Loucy (cell line): ENCODE measurements around the gene TBC1D8B.
"Not testable (repeated sequence)": the region's sequence is repeated elsewhere in the genome, so short reads cannot be mapped to it uniquely, and the experiment has no call there.

ENCODE experiments used
- H2AFZ ChIP-seq: fragments of 200-600 bp; sonication (generic); 2 replicates; pipeline ENCODE4 v1.6.0; 2016; ENCODE audit warnings: antibody characterized with exemption, mild to moderate bottlenecking, low read length, moderate library complexity
- H3F3A ChIP-seq: fragments of 200-600 bp; 2 replicates; pipeline ENCODE4 v1.6.0; 2016; ENCODE audit warnings: antibody characterized with exemption, low read depth, mild to moderate bottlenecking
- H3K27me3 ChIP-seq: fragments of 200-600 bp; sonication (generic); 2 replicates; pipeline ENCODE4 v1.6.1; 2014; ENCODE audit warnings: low read length, mild to moderate bottlenecking; ENCODE audit not compliant: insufficient read depth, poor library complexity, severe bottlenecking
- H3K36me3 ChIP-seq: fragments of 200-600 bp; sonication (generic); 2 replicates; pipeline ENCODE4 v1.6.1; 2016; ENCODE audit warnings: low read length; ENCODE audit not compliant: insufficient read depth
- H3K4me1 ChIP-seq: fragments of 200-600 bp; sonication (generic); 2 replicates; pipeline ENCODE4 v1.5.1; 2014; ENCODE audit warnings: low read length, mild to moderate bottlenecking; ENCODE audit not compliant: insufficient read depth, poor library complexity, severe bottlenecking
- H3K4me2 ChIP-seq: fragments of 200-600 bp; sonication (generic); 2 replicates; pipeline ENCODE4 v1.6.0; 2014; ENCODE audit warnings: antibody characterized with exemption, low read length, low read depth, mild to moderate bottlenecking; ENCODE audit not compliant: poor library complexity, severe bottlenecking
- H3K4me3 ChIP-seq: fragments of 200-600 bp; sonication (generic); 2 replicates; pipeline ENCODE4 v1.5.1; 2014; ENCODE audit warnings: low read length, mild to moderate bottlenecking, mixed read lengths; ENCODE audit not compliant: poor library complexity, severe bottlenecking
- H3K79me2 ChIP-seq: fragments of 200-600 bp; sonication (generic); 2 replicates; pipeline ENCODE4 v1.6.1; 2014; ENCODE audit warnings: low read length; ENCODE audit not compliant: insufficient read depth
- H3K9ac ChIP-seq: fragments of 200-600 bp; sonication (generic); 2 replicates; pipeline ENCODE4 v1.6.0; 2014; ENCODE audit warnings: mild to moderate bottlenecking, low read depth, low read length, moderate library complexity; ENCODE audit not compliant: poor library complexity, severe bottlenecking
- H3K9me2 ChIP-seq: fragments of 200-600 bp; sonication (generic); replicated peaks from 2 replicates; pipeline ENCODE4 v1.6.1; 2016; ENCODE audit warnings: low read depth, low read length, mixed read lengths
- H3K9me3 ChIP-seq: fragments of 200-600 bp; sonication (generic); 2 replicates; pipeline ENCODE4 v1.6.1; 2014; ENCODE audit warnings: mild to moderate bottlenecking, antibody characterized with exemption, low read length, low read depth; ENCODE audit not compliant: insufficient read depth
- H4K20me1 ChIP-seq: fragments of 200-600 bp; sonication (generic); 2 replicates; pipeline ENCODE4 v1.6.0; 2014; ENCODE audit warnings: antibody characterized with exemption, low read length, mild to moderate bottlenecking; ENCODE audit not compliant: insufficient read depth, poor library complexity, severe bottlenecking
- CTCF ChIP-seq: fragments of 200-600 bp; sonication (generic); conservative IDR thresholded peaks from 2 replicates; pipeline ENCODE4 v1.5.1; 2014; ENCODE audit warnings: mild to moderate bottlenecking, antibody characterized with exemption, low read length
- EZH2phosphoT487 ChIP-seq: fragments of 200-600 bp; IDR thresholded peaks from 2 replicates; pipeline ENCODE4 v1.6.1; 2018; ENCODE audit warnings: antibody characterized with exemption, mild to moderate bottlenecking, moderate library complexity, borderline replicate concordance

Gene TBC1D8B

GRCh38 chrX:106802388-106803275, at the start of gene TBC1D8B:
Gene TBC1D8B (plus strand): TSS chrX:106802673. CDS start chrX:106802854, 181 bp downstream.
- H3K79me2 ChIP-seq, result peaks cover 6% of the 10 kb centered on the region; the same call in 1 of the 2 replicates
- H3K4me2 ChIP-seq, result peak within 1 kb of the TSS; percentile 70
- no peaks in the 10 kb centered on the region for H4K20me1 ChIP-seq
- H3K9me2 ChIP-seq, result no peaks in the 10 kb centered on the region
- no peaks in the 10 kb centered on the region for H3K9me3 ChIP-seq
- H3K4me3 ChIP-seq, result peak within 1 kb of the TSS; percentile 74
- peak within 1 kb of the TSS; percentile 53 for H3K9ac ChIP-seq
- no peaks in the 10 kb centered on the region for H3F3A ChIP-seq
- peak within 1 kb of the TSS; percentile 87 for H2AFZ ChIP-seq
- H3K27me3 ChIP-seq, result no peaks in the 10 kb centered on the region
- peaks cover 18% of the 10 kb centered on the region for H3K4me1 ChIP-seq
- TF ChIP-seq CTCF (no peak), EZH2phosphoT487 (no peak)
- H3K36me3 ChIP-seq, result no peaks in the 10 kb centered on the region

- not testable (repeated sequence) for H3K9me2 ChIP-seq, H2AFZ ChIP-seq
Observed at GRCh38 chrX:106769288-106769687, 33.2 kb upstream of the TBC1D8B start.

GRCh38 chrX:106774981-106775380, 27.5 kb upstream of the TBC1D8B start:
- Histone ChIP-seq H3F3A (no peaks in the 10 kb centered on the region), H4K20me1 (no peaks in the 10 kb centered on the region), H2AFZ (no peak overlapping the region), H3K36me3 (no peaks in the 10 kb centered on the region), H3K9me2 (no peaks in the 10 kb centered on the region), H3K4me1 (no peaks in the 10 kb centered on the region), H3K4me2 (no peak overlapping the region), H3K9ac (no peak overlapping the region), H3K4me3 (no peak overlapping the region), H3K79me2 (no peaks in the 10 kb centered on the region), H3K9me3 (no peaks in the 10 kb centered on the region), H3K27me3 (no peaks in the 10 kb centered on the region)
- TF ChIP-seq EZH2phosphoT487 (no peak), CTCF (no peak)

More at GRCh38 chrX:106769288-106769687, 33.2 kb upstream of the TBC1D8B start:
- not testable (repeated sequence) for H3F3A ChIP-seq, H3K4me2 ChIP-seq, H3K36me3 ChIP-seq, H3K4me1 ChIP-seq, H3K27me3 ChIP-seq, H3K79me2 ChIP-seq, H3K9me3 ChIP-seq, H3K4me3 ChIP-seq, H4K20me1 ChIP-seq, H3K9ac ChIP-seq
